IMR-90 (cell line): ENCODE measurements around the gene SLC6A17. TPM values are rescaled to one million over a fixed set of nuclear protein-coding genes. Genes with fewer than 3 reads are reported as not detected.

Experiments used
- ATAC-seq: fragments of 200-7000 bp; cut with Tn5 transposase; 2 replicates; pipeline ENCODE4 v1.9.1; 2020; ENCODE audit warnings: low read depth, mild to moderate bottlenecking, moderate library complexity
- BruUV-seq: library from RNA; stranded (reverse); fragments of 400-500 nt; replicated peaks from 2 replicates; lab custom pipeline; 2021; lab: Mats Ljungman, UMichigan
- CTCF ChIA-PET: fragments of 300-600 bp; formaldehyde crosslinking; extraction: SDS; loops from one replicate; lab custom pipeline; 2021; ENCODE audit warnings: antibody characterized with exemption; lab: Yijun Ruan, JAX
- POLR2A ChIA-PET: fragments of 300-600 bp; sonication (Branson Sonifier 250); formaldehyde crosslinking; loops from one replicate; lab custom pipeline; 2022; ENCODE audit warnings: antibody characterized with exemption; ENCODE audit not compliant: unreplicated experiment; lab: Charles Lee
- DNase-seq: peaks from one replicate; pipeline ENCODE4 v3.0.0; 2013
- H2AFZ ChIP-seq: replicated peaks from 2 replicates; pipeline ENCODE3; 2013; ENCODE audit warnings: low read length, mild to moderate bottlenecking; ENCODE audit not compliant: poor library complexity
- H2AK5ac ChIP-seq: 2 replicates; pipeline ENCODE4 v1.6.1; 2013; ENCODE audit warnings: low read depth, low read length, inconsistent platforms
- H2AK9ac ChIP-seq: replicated peaks from 2 replicates; pipeline ENCODE3; 2013; ENCODE audit warnings: mild to moderate bottlenecking, low read depth, low read length, moderate library complexity; ENCODE audit not compliant: poor library complexity
- H2BK120ac ChIP-seq: 2 replicates; pipeline ENCODE4 v1.6.1; 2013; ENCODE audit warnings: low read depth, low read length, inconsistent platforms
- H2BK15ac ChIP-seq: 3 replicates; pipeline ENCODE4 v1.6.1; 2013; ENCODE audit warnings: low read depth, low read length, inconsistent platforms
- H2BK20ac ChIP-seq: 2 replicates; pipeline ENCODE4 v1.6.1; 2013; ENCODE audit warnings: low read depth, mild to moderate bottlenecking, inconsistent platforms, low read length, moderate library complexity
- H2BK5ac ChIP-seq: 2 replicates; pipeline ENCODE4 v1.6.1; 2013; ENCODE audit warnings: mild to moderate bottlenecking, low read depth, low read length, inconsistent platforms; ENCODE audit not compliant: poor library complexity, severe bottlenecking
- H3K14ac ChIP-seq: replicated peaks from 2 replicates; pipeline ENCODE4 v1.6.1; 2013; ENCODE audit warnings: low read depth, low read length, inconsistent platforms
- H3K18ac ChIP-seq: 2 replicates; pipeline ENCODE4 v1.6.1; 2013; ENCODE audit warnings: low read depth, low read length, control low read depth
- H3K23ac ChIP-seq: 2 replicates; pipeline ENCODE4 v1.6.1; 2013; ENCODE audit warnings: low read depth, low read length, inconsistent platforms
- H3K27ac ChIP-seq: 2 replicates; pipeline ENCODE4 v1.5.1; 2013; ENCODE audit warnings: mild to moderate bottlenecking, control low read depth, low read length; ENCODE audit not compliant: insufficient read depth
- H3K27me3 ChIP-seq: 2 replicates; pipeline ENCODE4 v1.6.1; 2013; ENCODE audit warnings: low read length; ENCODE audit not compliant: control insufficient read depth, insufficient read depth
- H3K36me3 ChIP-seq: 2 replicates; pipeline ENCODE4 v1.6.1; 2013; ENCODE audit warnings: low read length, mixed read lengths; ENCODE audit not compliant: control insufficient read depth, insufficient read depth
- H3K4ac ChIP-seq: 2 replicates; pipeline ENCODE4 v1.6.1; 2013; ENCODE audit warnings: low read depth, low read length, inconsistent platforms
- H3K4me1 ChIP-seq: 2 replicates; pipeline ENCODE4 v1.6.1; 2013; ENCODE audit warnings: low read length, mixed read lengths; ENCODE audit not compliant: control insufficient read depth, insufficient read depth
- H3K4me2 ChIP-seq: 2 replicates; pipeline ENCODE4 v1.6.1; 2013; ENCODE audit warnings: low read depth, mild to moderate bottlenecking, control low read depth, low read length, moderate library complexity
- H3K4me3 ChIP-seq: 2 replicates; pipeline ENCODE4 v1.5.1; 2013; ENCODE audit warnings: low read depth, mild to moderate bottlenecking, control low read depth, low read length, moderate library complexity; ENCODE audit not compliant: insufficient read depth
- H3K56ac ChIP-seq: 2 replicates; pipeline ENCODE4 v1.6.1; 2013; ENCODE audit warnings: low read length, inconsistent platforms; ENCODE audit not compliant: insufficient read depth; ENCODE audit errors: extremely low read depth
- H3K79me1 ChIP-seq, 2 experiments: 2 replicates each; pipeline ENCODE4 v1.6.1; 2013; ENCODE audit warnings: low read length in 2 of 2, inconsistent platforms in 1 of 2, low read depth in 1 of 2
- H3K9ac ChIP-seq: 2 replicates; pipeline ENCODE4 v1.6.1; 2013; ENCODE audit warnings: low read depth, low read length, control low read depth
- H3K9me1 ChIP-seq: 2 replicates; pipeline ENCODE4 v1.6.1; 2013; ENCODE audit warnings: low read length, inconsistent platforms; ENCODE audit not compliant: insufficient read depth
- H3K9me3 ChIP-seq: 2 replicates; pipeline ENCODE4 v1.6.1; 2013; ENCODE audit warnings: low read length; ENCODE audit not compliant: control insufficient read depth, insufficient read depth
- H4K20me1 ChIP-seq: 2 replicates; pipeline ENCODE4 v1.6.1; 2013; ENCODE audit warnings: low read length, inconsistent platforms; ENCODE audit not compliant: insufficient read depth
- H4K5ac ChIP-seq: 2 replicates; pipeline ENCODE4 v1.6.1; 2013; ENCODE audit warnings: mild to moderate bottlenecking, low read depth, low read length, control low read depth
- H4K8ac ChIP-seq, 2 experiments: 2 replicates each; pipeline ENCODE4 v1.6.1; 2013; ENCODE audit warnings: low read depth in 2 of 2, low read length in 2 of 2, control low read depth in 1 of 2, inconsistent platforms in 1 of 2
- H4K91ac ChIP-seq: 2 replicates; pipeline ENCODE4 v1.6.1; 2013; ENCODE audit warnings: low read depth, low read length, inconsistent platforms; ENCODE audit not compliant: insufficient read depth
- MAFK ChIP-seq: IDR thresholded peaks from 2 replicates; pipeline ENCODE4 v1.6.1; 2012; ENCODE audit warnings: low read depth, low read length, improper control_type of control experiment
- MAZ ChIP-seq: IDR thresholded peaks from 2 replicates; pipeline ENCODE4 v1.6.1; 2012; ENCODE audit warnings: low read depth, mild to moderate bottlenecking, low read length, improper control_type of control experiment, moderate library complexity, borderline replicate concordance
- MXI1 ChIP-seq: IDR thresholded peaks from 2 replicates; pipeline ENCODE4 v1.6.1; 2012; ENCODE audit warnings: low read depth, mild to moderate bottlenecking, low read length, moderate library complexity, borderline replicate concordance
- WGBS, 2 experiments: methylation state at CpG; one replicate each; pipeline versions ENCODE4 v1.1.5 to v1.1.7; 2013; ENCODE audit warnings: missing lambda C conversion rate in 2 of 2; ENCODE audit not compliant: insufficient read length in 1 of 2; ENCODE audit errors: extremely low coverage in 2 of 2; 5-methylcytosine and 5-hydroxymethylcytosine counted together
- dilution Hi-C: fragments of 300-500 bp; cut with HindIII; formaldehyde crosslinking; loops from one replicate; pipeline ENCODE4 v1.14.3; 2018; ENCODE audit warnings: low sequenced_read_pairs; ENCODE audit not compliant: unreplicated experiment
- in situ Hi-C: fragments of 300-500 bp; cut with MboI; formaldehyde crosslinking; loops from 3 replicates; pipeline ENCODE4 v1.14.3; 2019; ENCODE audit warnings: low sequenced_read_pairs, inconsistent platforms, mixed read lengths
- intact Hi-C: fragments of 100-400 bp; cut with micrococcal nuclease; formaldehyde crosslinking; loops from 2 replicates; pipeline ENCODE4 v1.10.0; 2022
- polyA plus RNA-seq, 3 experiments: library from polyadenylated mRNA; depleted of rRNA; stranded (reverse); fragments of >200 nt; gene quantifications; 2 replicates each; pipeline ENCODE4 v1.2.3, GENCODE V29; 2012; ENCODE audit warnings: low replicate concordance in 1 of 3
- total RNA-seq: library from RNA; depleted of rRNA; stranded (reverse); fragments of >200 nt; gene quantifications from 2 replicates; pipeline ENCODE4 v1.2.3, GENCODE V29; 2012

SLC6A17 gene
- total and polyA plus RNA-seq, 2 of the 4 experiments (the other 2 are of a cell fraction) = 0.54 to 0.82 TPM

DNA sequence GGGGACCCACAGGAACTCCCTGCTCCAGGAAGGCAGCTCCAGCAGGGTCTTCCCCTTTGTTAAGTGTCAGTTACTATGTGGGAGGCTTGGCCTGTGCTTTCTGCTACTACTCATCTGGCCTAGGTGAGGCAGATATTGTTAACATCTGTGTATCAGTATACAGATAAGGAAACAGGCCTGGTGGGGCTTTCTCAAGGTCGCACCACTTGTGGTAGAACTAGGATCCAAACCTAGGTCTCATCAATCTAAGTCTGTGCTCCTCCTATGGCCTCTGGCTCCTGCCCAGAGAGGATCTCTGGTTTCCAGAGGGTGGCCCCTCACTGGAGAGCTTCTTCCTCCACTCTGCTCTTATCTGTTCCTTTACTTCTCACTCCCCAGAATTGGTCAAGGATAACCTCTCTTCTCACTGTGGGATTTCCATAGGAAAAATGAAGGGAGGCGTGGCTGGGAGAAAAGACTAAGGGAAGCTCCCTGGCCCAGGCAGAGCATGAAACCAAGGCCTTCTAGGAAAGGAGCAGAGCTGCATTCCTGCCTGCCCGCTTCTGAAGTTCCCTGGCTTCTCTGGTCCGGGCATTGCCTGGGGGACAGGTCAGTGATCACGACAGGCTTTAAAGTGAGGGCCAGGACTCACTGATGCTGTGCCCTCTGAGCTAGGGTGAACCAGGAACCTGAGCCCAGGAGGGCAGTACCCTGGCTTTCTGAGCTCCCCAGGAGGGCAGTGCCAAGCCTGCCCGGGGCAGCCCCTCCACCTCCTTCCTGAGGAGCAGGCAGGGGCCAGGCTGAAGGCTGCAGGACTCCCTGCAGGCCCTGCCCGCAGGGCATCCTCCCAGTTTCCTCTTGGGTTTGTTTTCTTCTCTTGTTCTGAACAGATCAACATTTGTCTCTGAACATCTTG is 65.6 kb downstream of the SLC6A17 start:
- H3K4me1 ChIP-seq = no peaks in the 10 kb centered on the region
- no peak overlapping the region for H3K9ac ChIP-seq
- no peaks in the 10 kb centered on the region for H3K9me3 ChIP-seq
- DNase-seq (no peak), ATAC-seq (no peak)
- in situ Hi-C loops (no loop called here), intact Hi-C loops (no loop called here), dilution Hi-C loops (no loop called here)
- TF ChIP-seq MAFK = no peak
- no peak for TF ChIP-seq MXI1
- TF ChIP-seq MAZ = no peak
- H4K91ac ChIP-seq = no peak overlapping the region
- 89% methylated on average over 3 of the region's 7 CpGs; no CpG with 5 or more reads in 1 of the 2 experiments for WGBS, 2 experiments
- no TSS peak for BruUV-seq
- no peak overlapping the region for H2AFZ ChIP-seq
- H3K56ac ChIP-seq = no peak overlapping the region
- H3K9me1 ChIP-seq = no peaks in the 10 kb centered on the region
- H2BK15ac ChIP-seq = no peak overlapping the region
- no peak overlapping the region for H3K4ac ChIP-seq
- no peak overlapping the region for H4K8ac ChIP-seq
- H4K5ac ChIP-seq = no peak overlapping the region
- H3K79me1 ChIP-seq = no peaks in the 10 kb centered on the region
- H2AK9ac ChIP-seq = no peak overlapping the region
- no peak overlapping the region for H3K4me2 ChIP-seq
- H3K18ac ChIP-seq = no peak overlapping the region
- H3K23ac ChIP-seq = no peak overlapping the region
- H2AK5ac ChIP-seq = no peak overlapping the region
- H3K36me3 ChIP-seq = no peaks in the 10 kb centered on the region
- H3K27ac ChIP-seq = no peak overlapping the region
- no peak overlapping the region for H2BK5ac ChIP-seq
- ChIA-PET POLR2A (no interaction called here), CTCF (interaction anchor here (0.9 kb wide), 1 partner anchor 8 kb away, joined by 3 read pairs; no protein-coding TSS in a partner anchor)
- peaks cover 57% of the 10 kb centered on the region for H3K27me3 ChIP-seq
- H4K20me1 ChIP-seq = peaks cover 3% of the 10 kb centered on the region; the same call in 1 of the 2 replicates
- H2BK20ac ChIP-seq = no peak overlapping the region
- no peak overlapping the region for H3K14ac ChIP-seq
- no peak overlapping the region for H3K4me3 ChIP-seq
- H2BK120ac ChIP-seq = no peak overlapping the region
